ENCODE data around the gene CDH4. TPM values are rescaled to one million over a fixed set of nuclear protein-coding genes. Genes with fewer than 3 reads are reported as not detected.

The CDH4 gene
- total RNA-seq, 1 experiment from 2014 or later = 5.3 TPM

DNA sequence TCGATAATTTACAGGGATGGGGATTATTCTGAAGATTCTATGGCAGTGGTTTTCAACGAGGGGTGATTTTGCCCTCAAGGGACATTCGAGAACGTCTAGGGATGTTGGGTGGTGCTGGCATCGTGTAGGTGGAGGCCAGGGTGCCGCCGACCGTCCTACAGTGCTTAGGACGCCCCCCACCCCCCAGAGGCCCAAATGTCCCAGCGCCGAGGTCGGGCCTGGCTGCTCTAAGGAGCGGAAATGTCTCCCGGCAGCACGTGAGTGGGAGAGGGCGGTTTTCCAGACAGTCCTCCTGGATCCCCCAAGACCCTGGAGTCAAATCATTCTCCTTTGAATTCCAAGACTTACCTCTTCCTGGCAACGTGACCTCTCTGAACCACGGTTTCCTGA lies 101.9 kb downstream of the CDH4 start (continued):
- TF ChIP-seq, protein P1, sequence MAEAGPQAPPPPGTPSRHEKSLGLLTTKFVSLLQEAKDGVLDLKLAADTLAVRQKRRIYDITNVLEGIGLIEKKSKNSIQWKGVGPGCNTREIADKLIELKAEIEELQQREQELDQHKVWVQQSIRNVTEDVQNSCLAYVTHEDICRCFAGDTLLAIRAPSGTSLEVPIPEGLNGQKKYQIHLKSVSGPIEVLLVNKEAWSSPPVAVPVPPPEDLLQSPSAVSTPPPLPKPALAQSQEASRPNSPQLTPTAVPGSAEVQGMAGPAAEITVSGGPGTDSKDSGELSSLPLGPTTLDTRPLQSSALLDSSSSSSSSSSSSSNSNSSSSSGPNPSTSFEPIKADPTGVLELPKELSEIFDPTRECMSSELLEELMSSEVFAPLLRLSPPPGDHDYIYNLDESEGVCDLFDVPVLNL (CRISPR knock-in tag; IDR thresholded peaks at IDR 0.05; ENCODE audit: borderline replicate concordance, low read depth) = no peak
- TF ChIP-seq RELA (CRISPR knock-in tag; IDR thresholded peaks at IDR 0.05; ENCODE audit: borderline replicate concordance) (no peak), FOXP1 (CRISPR knock-in tag; IDR thresholded peaks at IDR 0.05; ENCODE audit: borderline replicate concordance) (no peak), NFATC4 (CRISPR knock-in tag; IDR thresholded peaks at IDR 0.05) (no peak), ZNF232 (CRISPR knock-in tag; IDR thresholded peaks at IDR 0.05) (no peak)
- TF ChIP-seq, protein P2, sequence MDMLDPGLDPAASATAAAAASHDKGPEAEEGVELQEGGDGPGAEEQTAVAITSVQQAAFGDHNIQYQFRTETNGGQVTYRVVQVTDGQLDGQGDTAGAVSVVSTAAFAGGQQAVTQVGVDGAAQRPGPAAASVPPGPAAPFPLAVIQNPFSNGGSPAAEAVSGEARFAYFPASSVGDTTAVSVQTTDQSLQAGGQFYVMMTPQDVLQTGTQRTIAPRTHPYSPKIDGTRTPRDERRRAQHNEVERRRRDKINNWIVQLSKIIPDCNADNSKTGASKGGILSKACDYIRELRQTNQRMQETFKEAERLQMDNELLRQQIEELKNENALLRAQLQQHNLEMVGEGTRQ (CRISPR knock-in tag; IDR thresholded peaks at IDR 0.05) = no peak
- TF ChIP-seq, protein P3, sequence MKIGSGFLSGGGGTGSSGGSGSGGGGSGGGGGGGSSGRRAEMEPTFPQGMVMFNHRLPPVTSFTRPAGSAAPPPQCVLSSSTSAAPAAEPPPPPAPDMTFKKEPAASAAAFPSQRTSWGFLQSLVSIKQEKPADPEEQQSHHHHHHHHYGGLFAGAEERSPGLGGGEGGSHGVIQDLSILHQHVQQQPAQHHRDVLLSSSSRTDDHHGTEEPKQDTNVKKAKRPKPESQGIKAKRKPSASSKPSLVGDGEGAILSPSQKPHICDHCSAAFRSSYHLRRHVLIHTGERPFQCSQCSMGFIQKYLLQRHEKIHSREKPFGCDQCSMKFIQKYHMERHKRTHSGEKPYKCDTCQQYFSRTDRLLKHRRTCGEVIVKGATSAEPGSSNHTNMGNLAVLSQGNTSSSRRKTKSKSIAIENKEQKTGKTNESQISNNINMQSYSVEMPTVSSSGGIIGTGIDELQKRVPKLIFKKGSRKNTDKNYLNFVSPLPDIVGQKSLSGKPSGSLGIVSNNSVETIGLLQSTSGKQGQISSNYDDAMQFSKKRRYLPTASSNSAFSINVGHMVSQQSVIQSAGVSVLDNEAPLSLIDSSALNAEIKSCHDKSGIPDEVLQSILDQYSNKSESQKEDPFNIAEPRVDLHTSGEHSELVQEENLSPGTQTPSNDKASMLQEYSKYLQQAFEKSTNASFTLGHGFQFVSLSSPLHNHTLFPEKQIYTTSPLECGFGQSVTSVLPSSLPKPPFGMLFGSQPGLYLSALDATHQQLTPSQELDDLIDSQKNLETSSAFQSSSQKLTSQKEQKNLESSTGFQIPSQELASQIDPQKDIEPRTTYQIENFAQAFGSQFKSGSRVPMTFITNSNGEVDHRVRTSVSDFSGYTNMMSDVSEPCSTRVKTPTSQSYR (CRISPR knock-in tag; IDR thresholded peaks at IDR 0.05) = no peak

DNA sequence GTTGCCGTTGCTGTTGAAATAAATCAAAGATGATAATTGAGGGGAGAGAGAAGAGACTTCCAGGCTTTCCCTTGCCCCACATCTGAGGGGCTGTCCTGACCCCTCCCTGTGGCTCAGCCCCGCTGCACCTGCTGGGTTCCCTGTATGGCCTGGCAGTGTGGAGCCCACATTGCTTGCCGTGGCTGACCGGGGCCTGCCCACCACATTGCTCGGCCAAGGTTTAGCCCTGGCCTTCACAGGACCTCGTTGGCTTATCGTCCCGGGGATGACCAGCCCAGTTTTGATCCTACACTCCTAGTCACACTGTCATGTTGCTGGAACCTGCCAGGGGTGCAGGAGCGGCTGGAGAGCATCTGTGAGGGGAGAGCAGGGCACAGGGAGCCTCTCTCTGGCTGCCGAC lies 102.4 kb downstream of the CDH4 start:
- ChIA-PET CTCF (no interaction called here), POLR2A (no interaction called here)
- TF ChIP-seq, protein P4, sequence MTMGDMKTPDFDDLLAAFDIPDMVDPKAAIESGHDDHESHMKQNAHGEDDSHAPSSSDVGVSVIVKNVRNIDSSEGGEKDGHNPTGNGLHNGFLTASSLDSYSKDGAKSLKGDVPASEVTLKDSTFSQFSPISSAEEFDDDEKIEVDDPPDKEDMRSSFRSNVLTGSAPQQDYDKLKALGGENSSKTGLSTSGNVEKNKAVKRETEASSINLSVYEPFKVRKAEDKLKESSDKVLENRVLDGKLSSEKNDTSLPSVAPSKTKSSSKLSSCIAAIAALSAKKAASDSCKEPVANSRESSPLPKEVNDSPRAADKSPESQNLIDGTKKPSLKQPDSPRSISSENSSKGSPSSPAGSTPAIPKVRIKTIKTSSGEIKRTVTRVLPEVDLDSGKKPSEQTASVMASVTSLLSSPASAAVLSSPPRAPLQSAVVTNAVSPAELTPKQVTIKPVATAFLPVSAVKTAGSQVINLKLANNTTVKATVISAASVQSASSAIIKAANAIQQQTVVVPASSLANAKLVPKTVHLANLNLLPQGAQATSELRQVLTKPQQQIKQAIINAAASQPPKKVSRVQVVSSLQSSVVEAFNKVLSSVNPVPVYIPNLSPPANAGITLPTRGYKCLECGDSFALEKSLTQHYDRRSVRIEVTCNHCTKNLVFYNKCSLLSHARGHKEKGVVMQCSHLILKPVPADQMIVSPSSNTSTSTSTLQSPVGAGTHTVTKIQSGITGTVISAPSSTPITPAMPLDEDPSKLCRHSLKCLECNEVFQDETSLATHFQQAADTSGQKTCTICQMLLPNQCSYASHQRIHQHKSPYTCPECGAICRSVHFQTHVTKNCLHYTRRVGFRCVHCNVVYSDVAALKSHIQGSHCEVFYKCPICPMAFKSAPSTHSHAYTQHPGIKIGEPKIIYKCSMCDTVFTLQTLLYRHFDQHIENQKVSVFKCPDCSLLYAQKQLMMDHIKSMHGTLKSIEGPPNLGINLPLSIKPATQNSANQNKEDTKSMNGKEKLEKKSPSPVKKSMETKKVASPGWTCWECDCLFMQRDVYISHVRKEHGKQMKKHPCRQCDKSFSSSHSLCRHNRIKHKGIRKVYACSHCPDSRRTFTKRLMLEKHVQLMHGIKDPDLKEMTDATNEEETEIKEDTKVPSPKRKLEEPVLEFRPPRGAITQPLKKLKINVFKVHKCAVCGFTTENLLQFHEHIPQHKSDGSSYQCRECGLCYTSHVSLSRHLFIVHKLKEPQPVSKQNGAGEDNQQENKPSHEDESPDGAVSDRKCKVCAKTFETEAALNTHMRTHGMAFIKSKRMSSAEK (CRISPR knock-in tag; IDR thresholded peaks at IDR 0.05; ENCODE audit: borderline replicate concordance) = no peak
- TF ChIP-seq ATF1 (CRISPR knock-in tag; IDR thresholded peaks at IDR 0.05) (no peak), MYBL2 (CRISPR knock-in tag; IDR thresholded peaks at IDR 0.05) (no peak), EMX1 (CRISPR knock-in tag; IDR thresholded peaks at IDR 0.05) (no peak), NR1H2 (CRISPR knock-in tag; IDR thresholded peaks at IDR 0.05) (no peak), SMAD4 (CRISPR knock-in tag; IDR thresholded peaks at IDR 0.05) (no peak)
- DNase-seq (ENCODE audit: low spot score) = no peak
- Mint-ChIP-seq H3K27me3 (ENCODE audit: low read depth) (peaks cover 46% of the 10 kb centered on the region), H3K27ac (no peak overlapping the region), H3K4me1 (peaks cover 48% of the 10 kb centered on the region), H3K36me3 (no peaks in the 10 kb centered on the region), H3K9me3 (peaks cover 5% of the 10 kb centered on the region; the same call in 1 of the 2 replicates), H3K4me3 (no peak overlapping the region)
- ATAC-seq = no peak

DNA sequence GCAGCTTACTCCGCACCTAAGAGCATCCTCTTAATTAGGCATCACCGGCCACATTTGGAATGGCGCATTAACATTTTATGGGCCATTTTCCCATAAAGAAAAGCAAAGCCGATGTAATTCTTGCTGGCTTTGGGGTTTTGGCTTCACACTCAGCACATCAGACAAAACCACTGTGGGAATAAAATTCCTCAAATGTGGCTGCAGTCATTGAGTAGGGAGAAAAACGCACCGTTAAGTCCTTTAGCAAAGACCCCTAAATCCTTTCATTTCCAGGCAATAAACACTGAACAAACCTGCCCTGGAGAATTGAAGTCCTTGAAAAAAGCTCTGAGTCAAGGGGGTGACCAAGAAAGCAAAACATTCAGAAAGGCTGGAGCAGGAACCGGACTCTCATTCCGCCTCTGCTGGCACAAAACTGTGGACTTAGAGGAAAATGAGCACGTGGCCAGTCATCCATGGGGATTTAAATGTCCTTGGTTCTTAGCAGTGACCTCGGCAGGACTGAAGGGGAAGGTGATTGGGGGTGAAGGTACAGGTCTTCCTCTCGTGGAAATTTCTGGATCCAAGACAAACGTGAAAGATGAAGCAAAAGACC lies 102.9 kb downstream of the CDH4 start:
- peaks cover 5% of the 10 kb centered on the region; the same call in 1 of the 2 replicates for H3K9me3 Mint-ChIP-seq
- CTCF ChIA-PET = no interaction called here
- H3K4me3 Mint-ChIP-seq = no peak overlapping the region
- no peak overlapping the region for H3K27ac Mint-ChIP-seq
- H3K36me3 Mint-ChIP-seq = no peaks in the 10 kb centered on the region
- H3K4me1 Mint-ChIP-seq = peaks cover 45% of the 10 kb centered on the region
- POLR2A ChIA-PET = no interaction called here
- TF ChIP-seq, protein P5, sequence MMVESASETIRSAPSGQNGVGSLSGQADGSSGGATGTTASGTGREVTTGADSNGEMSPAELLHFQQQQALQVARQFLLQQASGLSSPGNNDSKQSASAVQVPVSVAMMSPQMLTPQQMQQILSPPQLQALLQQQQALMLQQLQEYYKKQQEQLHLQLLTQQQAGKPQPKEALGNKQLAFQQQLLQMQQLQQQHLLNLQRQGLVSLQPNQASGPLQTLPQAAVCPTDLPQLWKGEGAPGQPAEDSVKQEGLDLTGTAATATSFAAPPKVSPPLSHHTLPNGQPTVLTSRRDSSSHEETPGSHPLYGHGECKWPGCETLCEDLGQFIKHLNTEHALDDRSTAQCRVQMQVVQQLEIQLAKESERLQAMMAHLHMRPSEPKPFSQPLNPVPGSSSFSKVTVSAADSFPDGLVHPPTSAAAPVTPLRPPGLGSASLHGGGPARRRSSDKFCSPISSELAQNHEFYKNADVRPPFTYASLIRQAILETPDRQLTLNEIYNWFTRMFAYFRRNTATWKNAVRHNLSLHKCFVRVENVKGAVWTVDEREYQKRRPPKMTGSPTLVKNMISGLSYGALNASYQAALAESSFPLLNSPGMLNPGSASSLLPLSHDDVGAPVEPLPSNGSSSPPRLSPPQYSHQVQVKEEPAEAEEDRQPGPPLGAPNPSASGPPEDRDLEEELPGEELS (CRISPR knock-in tag; IDR thresholded peaks at IDR 0.05) = no peak
- no peak for TF ChIP-seq EMX1 (CRISPR knock-in tag; IDR thresholded peaks at IDR 0.05)
- TF ChIP-seq FOXJ3 (CRISPR knock-in tag; IDR thresholded peaks at IDR 0.05; ENCODE audit: borderline replicate concordance) = no peak
- no peak for TF ChIP-seq CBFB (CRISPR knock-in tag; IDR thresholded peaks at IDR 0.05; ENCODE audit: low read depth)
- peaks cover 51% of the 10 kb centered on the region for H3K27me3 Mint-ChIP-seq (ENCODE audit: low read depth)
- ATAC-seq (no peak), DNase-seq (ENCODE audit: low spot score) (no peak)
